B cell (primary cell): ENCODE measurements around the gene NIPBL. TPM values are rescaled to one million over a fixed set of nuclear protein-coding genes. Genes with fewer than 3 reads are reported as not detected.

Experiments
- ATAC-seq: fragments of 200-7000 bp; cut with Tn5 transposase; one replicate; pipeline ENCODE4 v1.10.0; 2021; ENCODE audit warnings: low read depth, mild to moderate bottlenecking, moderate number of reproducible peaks, moderate library complexity
- CTCF ChIA-PET: fragments of 350-600 bp; sonication (Branson Sonifier 250); formaldehyde crosslinking; loops from one replicate; lab custom pipeline; 2021; ENCODE audit warnings: antibody characterized with exemption, inconsistent platforms; lab: Charles Lee
- POLR2A ChIA-PET: fragments of 350-600 bp; sonication (Branson Sonifier 250); formaldehyde crosslinking; loops from one replicate; lab custom pipeline; 2021; ENCODE audit warnings: antibody characterized with exemption; lab: Charles Lee
- DNase-seq: peaks from one replicate; pipeline ENCODE4 v3.0.0; 2013
- H2AFZ ChIP-seq: 2 replicates; pipeline ENCODE4 v1.6.1; 2012; ENCODE audit warnings: mild to moderate bottlenecking, low read depth, low read length; ENCODE audit not compliant: insufficient read depth, poor library complexity, severe bottlenecking
- H3K27ac ChIP-seq, 2 donors: 1 replicate in 1 of 2; 2 replicates in 1 of 2; pipeline ENCODE4 v1.5.1; 2012 to 2013; ENCODE audit warnings: low read length in 2 of 2, mild to moderate bottlenecking in 2 of 2, moderate library complexity in 1 of 2
- H3K27me3 ChIP-seq, 4 experiments: fragments of 200-600 bp in 1 of 4; sonication (generic) in 1 of 4; replicated peaks in 1 of 4; 1 replicate in 2 of 4; 2 replicates in 2 of 4; pipeline versions ENCODE4 v1.6.1 to v1.7.0; 2013 to 2016; ENCODE audit warnings: low read length in 3 of 4, mild to moderate bottlenecking in 2 of 4, mixed read lengths in 1 of 4, moderate library complexity in 1 of 4; ENCODE audit not compliant: insufficient read depth in 4 of 4, control insufficient read depth in 3 of 4; ENCODE audit errors: control extremely low read depth in 1 of 4
- H3K36me3 ChIP-seq, 2 experiments: replicated peaks in 1 of 2; 1 replicate in 1 of 2; 2 replicates in 1 of 2; pipeline versions ENCODE4 v1.6.1 to v1.7.1; 2013; ENCODE audit warnings: low read length in 1 of 2; ENCODE audit not compliant: insufficient read depth in 2 of 2, control insufficient read depth in 1 of 2; ENCODE audit errors: control extremely low read depth in 1 of 2, extremely low read depth in 1 of 2
- H3K4me1 ChIP-seq, 2 donors: fragments of 200-600 bp in 1 of 2; sonication (generic) in 1 of 2; 1 replicate in 1 of 2; 2 replicates in 1 of 2; pipeline versions ENCODE4 v1.5.1 to v1.6.1; 2013 to 2017; ENCODE audit warnings: low read length in 2 of 2; ENCODE audit not compliant: control insufficient read depth in 2 of 2, insufficient read depth in 2 of 2
- H3K4me2 ChIP-seq: replicated peaks from 2 replicates; pipeline ENCODE3; 2012; ENCODE audit warnings: mild to moderate bottlenecking, low read depth, low read length; ENCODE audit not compliant: poor library complexity, severe bottlenecking
- H3K4me3 ChIP-seq, 5 experiments: fragments of 200-600 bp in 1 of 5; sonication (generic) in 1 of 5; 1 replicate in 3 of 5; 2 replicates in 2 of 5; pipeline versions ENCODE4 v1.5.1 to v1.7.0; 2011 to 2016; ENCODE audit warnings: low read length in 4 of 5, mild to moderate bottlenecking in 4 of 5, low read depth in 2 of 5, control low read depth in 1 of 5, moderate library complexity in 1 of 5; ENCODE audit not compliant: insufficient read depth in 1 of 5; ENCODE audit errors: control extremely low read depth in 1 of 5, extremely low read depth in 1 of 5
- H3K79me2 ChIP-seq: fragments of 200-600 bp; sonication (generic); one replicate; pipeline ENCODE4 v1.6.0; 2016; ENCODE audit warnings: low read length; ENCODE audit not compliant: control insufficient read depth, insufficient read depth
- H3K9ac ChIP-seq: fragments of 200-600 bp; sonication (generic); 2 replicates; pipeline ENCODE4 v1.6.1; 2017; ENCODE audit warnings: mild to moderate bottlenecking, low read length, moderate library complexity
- H3K9me3 ChIP-seq, 3 donors: one replicate each; pipeline versions ENCODE4 v1.6.1 to v1.7.1; 2013; ENCODE audit warnings: low read length in 2 of 3; ENCODE audit not compliant: control insufficient read depth in 2 of 3, insufficient read depth in 1 of 3; ENCODE audit errors: control extremely low read depth in 1 of 3
- H4K20me1 ChIP-seq: 2 replicates; pipeline ENCODE4 v1.6.0; 2012; ENCODE audit warnings: mild to moderate bottlenecking, low read length; ENCODE audit not compliant: insufficient read depth, control insufficient read depth, poor library complexity, severe bottlenecking
- H3K27ac Mint-ChIP-seq: one replicate; pipeline ENCODE4 v1.8.0; 2021; ENCODE audit warnings: mixed read lengths
- H3K27me3 Mint-ChIP-seq: one replicate; pipeline ENCODE4 v1.8.0; 2021; ENCODE audit warnings: mixed read lengths
- H3K4me1 Mint-ChIP-seq: one replicate; pipeline ENCODE4 v1.8.0; 2021; ENCODE audit warnings: mixed read lengths
- H3K4me3 Mint-ChIP-seq: one replicate; pipeline ENCODE4 v1.8.0; 2021; ENCODE audit warnings: mixed read lengths
- H3K9me3 Mint-ChIP-seq: one replicate; pipeline ENCODE4 v1.8.0; 2022; ENCODE audit warnings: mixed read lengths; ENCODE audit not compliant: insufficient read depth
- EZH2 ChIP-seq: IDR thresholded peaks from 2 replicates; pipeline ENCODE4 v1.6.1; 2012; ENCODE audit warnings: borderline replicate concordance, low read depth, mild to moderate bottlenecking, moderate library complexity, low read length; ENCODE audit not compliant: insufficient read depth, poor library complexity, severe bottlenecking
- WGBS: methylation state at CpG from one replicate; pipeline ENCODE4 v1.1.5; 2013; ENCODE audit warnings: missing lambda C conversion rate; ENCODE audit not compliant: insufficient coverage; 5-methylcytosine and 5-hydroxymethylcytosine counted together
- intact Hi-C: fragments of 100-400 bp; cut with micrococcal nuclease; formaldehyde crosslinking; loops from one replicate; pipeline ENCODE4 v1.10.0; 2022
- polyA plus RNA-seq: library from polyadenylated mRNA; depleted of rRNA; stranded (reverse); fragments of >200 nt; gene quantifications from 2 replicates; pipeline ENCODE4 v1.2.3, GENCODE V29; 2012
- total RNA-seq, 2 donors: library from RNA; stranded (reverse); fragments of 120-200 nt in 1 of 2; gene quantifications; 1 replicate in 1 of 2; 2 replicates in 1 of 2; pipeline versions ENCODE4 v1.2.3 to v1.2.4, GENCODE V29; 2013 to 2022
- TF ChIP-seq, protein P1 (sequence below): fragments of 200-600 bp; IDR thresholded peaks from one replicate; pipeline ENCODE4 v1.8.0; 2022; ENCODE audit warnings: antibody characterized with exemption, mild to moderate bottlenecking

NIPBL gene
- total and polyA plus RNA-seq, 2 donors (not counting 1 experiment from before 2014, with no cell fraction given) = 24.7 to 112 TPM

DNA sequence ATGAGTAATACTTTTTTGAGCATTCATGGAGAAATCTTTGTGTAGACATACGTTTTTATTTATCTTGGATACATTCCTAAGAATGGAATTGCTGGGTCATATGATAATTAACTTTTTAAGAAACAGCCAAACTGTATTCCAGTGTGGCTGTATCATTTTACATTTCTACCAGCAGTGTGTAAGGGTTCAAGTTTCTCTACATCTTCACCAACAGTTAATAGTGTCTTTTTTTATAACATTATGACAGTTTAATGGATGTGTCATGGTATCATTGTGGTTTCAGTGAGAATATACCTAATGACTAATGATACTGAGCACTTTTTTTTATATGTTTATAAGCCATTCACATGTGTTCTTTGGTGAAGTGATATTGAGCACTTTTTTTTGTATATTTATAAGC is 52.4 kb downstream of the NIPBL start:
- Histone ChIP-seq H3K9ac (no peak overlapping the region), H3K36me3 (no peaks in the 10 kb centered on the region), H3K4me3 (no peak overlapping the region), H4K20me1 (peaks cover 83% of the 10 kb centered on the region), H3K4me2 (no peak overlapping the region), H3K27me3 (no peaks in the 10 kb centered on the region), H3K27ac (no peak overlapping the region), H3K79me2 (peaks cover 99% of the 10 kb centered on the region), H2AFZ (no peak overlapping the region), H3K9me3 (peaks cover 0 to 4% (median 0%) of the 10 kb centered on the region in 3 donors), H3K4me1 (peaks cover 0 to 35% of the 10 kb centered on the region in 2 donors)
- Mint-ChIP-seq H3K27me3 (no peaks in the 10 kb centered on the region), H3K27ac (no peak overlapping the region), H3K9me3 (no peaks in the 10 kb centered on the region), H3K4me1 (peaks cover 69% of the 10 kb centered on the region), H3K4me3 (no peak overlapping the region)
- ATAC-seq (no peak), DNase-seq (no peak)
- ChIA-PET CTCF (no interaction called here), POLR2A (no interaction called here)
- no CpG with 5 or more reads among the region's 1 CpG for WGBS
- no peak for TF ChIP-seq EZH2
- TF ChIP-seq, protein P1, sequence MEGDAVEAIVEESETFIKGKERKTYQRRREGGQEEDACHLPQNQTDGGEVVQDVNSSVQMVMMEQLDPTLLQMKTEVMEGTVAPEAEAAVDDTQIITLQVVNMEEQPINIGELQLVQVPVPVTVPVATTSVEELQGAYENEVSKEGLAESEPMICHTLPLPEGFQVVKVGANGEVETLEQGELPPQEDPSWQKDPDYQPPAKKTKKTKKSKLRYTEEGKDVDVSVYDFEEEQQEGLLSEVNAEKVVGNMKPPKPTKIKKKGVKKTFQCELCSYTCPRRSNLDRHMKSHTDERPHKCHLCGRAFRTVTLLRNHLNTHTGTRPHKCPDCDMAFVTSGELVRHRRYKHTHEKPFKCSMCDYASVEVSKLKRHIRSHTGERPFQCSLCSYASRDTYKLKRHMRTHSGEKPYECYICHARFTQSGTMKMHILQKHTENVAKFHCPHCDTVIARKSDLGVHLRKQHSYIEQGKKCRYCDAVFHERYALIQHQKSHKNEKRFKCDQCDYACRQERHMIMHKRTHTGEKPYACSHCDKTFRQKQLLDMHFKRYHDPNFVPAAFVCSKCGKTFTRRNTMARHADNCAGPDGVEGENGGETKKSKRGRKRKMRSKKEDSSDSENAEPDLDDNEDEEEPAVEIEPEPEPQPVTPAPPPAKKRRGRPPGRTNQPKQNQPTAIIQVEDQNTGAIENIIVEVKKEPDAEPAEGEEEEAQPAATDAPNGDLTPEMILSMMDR = no peak
- intact Hi-C loops = no loop called here

DNA sequence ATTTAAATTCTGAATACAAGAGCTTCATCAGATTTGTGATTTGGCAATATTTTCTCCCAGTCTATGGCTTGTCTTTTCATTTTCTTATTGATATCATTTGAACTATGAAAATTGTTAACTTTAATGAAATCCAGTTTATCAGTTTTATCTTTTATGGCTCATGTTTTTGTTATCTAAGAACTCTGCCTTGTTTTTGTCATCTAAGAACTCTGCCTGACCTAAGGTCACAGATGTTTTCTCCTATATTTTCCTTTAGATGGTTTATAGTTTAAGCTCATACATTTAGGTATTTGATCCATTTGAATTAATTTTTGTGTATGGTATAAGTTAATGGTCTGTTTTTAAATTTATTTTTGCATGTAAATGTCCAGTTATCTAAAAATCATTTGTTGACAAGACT is 52.9 kb downstream of the NIPBL start:
- CTCF ChIA-PET = no interaction called here
- TF ChIP-seq, protein P1 = no peak
- no peak for TF ChIP-seq EZH2
- peaks cover 70% of the 10 kb centered on the region for H3K4me1 Mint-ChIP-seq
- no peak for DNase-seq
- no peaks in the 10 kb centered on the region for H3K27me3 Mint-ChIP-seq
- Histone ChIP-seq H3K4me2 (no peak overlapping the region), H2AFZ (no peak overlapping the region), H3K9me3 (peaks cover 0 to 4% (median 0%) of the 10 kb centered on the region in 3 donors), H3K79me2 (peaks cover 99% of the 10 kb centered on the region), H3K4me1 (peaks cover 0 to 35% of the 10 kb centered on the region in 2 donors), H3K36me3 (no peaks in the 10 kb centered on the region), H3K27me3 (no peaks in the 10 kb centered on the region), H4K20me1 (peaks cover 85% of the 10 kb centered on the region), H3K4me3 (no peak overlapping the region), H3K27ac (no peak overlapping the region), H3K9ac (no peak overlapping the region)
- H3K4me3 Mint-ChIP-seq = no peak overlapping the region
- H3K27ac Mint-ChIP-seq = no peak overlapping the region
- H3K9me3 Mint-ChIP-seq = no peaks in the 10 kb centered on the region
- no peak for ATAC-seq
- POLR2A ChIA-PET = no interaction called here
- intact Hi-C loops = no loop called here
